IMR-90 (cell line): Measurements from ENCODE around the gene GCGR. TPM values are rescaled to one million over a fixed set of nuclear protein-coding genes. Genes with fewer than 3 reads are reported as not detected.

Source experiments
- ATAC-seq: fragments of 200-7000 bp; cut with Tn5 transposase; 2 replicates; pipeline ENCODE4 v1.9.1; 2020; ENCODE audit warnings: low read depth, mild to moderate bottlenecking, moderate library complexity
- BruUV-seq: library from RNA; stranded (reverse); fragments of 400-500 nt; replicated peaks from 2 replicates; lab custom pipeline; 2021; lab: Mats Ljungman, UMichigan
- CTCF ChIA-PET: fragments of 300-600 bp; formaldehyde crosslinking; extraction: SDS; loops from one replicate; lab custom pipeline; 2021; ENCODE audit warnings: antibody characterized with exemption; lab: Yijun Ruan, JAX
- POLR2A ChIA-PET: fragments of 300-600 bp; sonication (Branson Sonifier 250); formaldehyde crosslinking; loops from one replicate; lab custom pipeline; 2022; ENCODE audit warnings: antibody characterized with exemption; ENCODE audit not compliant: unreplicated experiment; lab: Charles Lee
- DNase-seq: peaks from one replicate; pipeline ENCODE4 v3.0.0; 2013
- H2AFZ ChIP-seq: replicated peaks from 2 replicates; pipeline ENCODE3; 2013; ENCODE audit warnings: low read length, mild to moderate bottlenecking; ENCODE audit not compliant: poor library complexity
- H2AK5ac ChIP-seq: 2 replicates; pipeline ENCODE4 v1.6.1; 2013; ENCODE audit warnings: low read depth, low read length, inconsistent platforms
- H2AK9ac ChIP-seq: replicated peaks from 2 replicates; pipeline ENCODE3; 2013; ENCODE audit warnings: mild to moderate bottlenecking, low read depth, low read length, moderate library complexity; ENCODE audit not compliant: poor library complexity
- H2BK120ac ChIP-seq: 2 replicates; pipeline ENCODE4 v1.6.1; 2013; ENCODE audit warnings: low read depth, low read length, inconsistent platforms
- H2BK15ac ChIP-seq: 3 replicates; pipeline ENCODE4 v1.6.1; 2013; ENCODE audit warnings: low read depth, low read length, inconsistent platforms
- H2BK20ac ChIP-seq: 2 replicates; pipeline ENCODE4 v1.6.1; 2013; ENCODE audit warnings: low read depth, mild to moderate bottlenecking, inconsistent platforms, low read length, moderate library complexity
- H2BK5ac ChIP-seq: 2 replicates; pipeline ENCODE4 v1.6.1; 2013; ENCODE audit warnings: mild to moderate bottlenecking, low read depth, low read length, inconsistent platforms; ENCODE audit not compliant: poor library complexity, severe bottlenecking
- H3K14ac ChIP-seq: replicated peaks from 2 replicates; pipeline ENCODE4 v1.6.1; 2013; ENCODE audit warnings: low read depth, low read length, inconsistent platforms
- H3K18ac ChIP-seq: 2 replicates; pipeline ENCODE4 v1.6.1; 2013; ENCODE audit warnings: low read depth, low read length, control low read depth
- H3K23ac ChIP-seq: 2 replicates; pipeline ENCODE4 v1.6.1; 2013; ENCODE audit warnings: low read depth, low read length, inconsistent platforms
- H3K27ac ChIP-seq: 2 replicates; pipeline ENCODE4 v1.5.1; 2013; ENCODE audit warnings: mild to moderate bottlenecking, control low read depth, low read length; ENCODE audit not compliant: insufficient read depth
- H3K27me3 ChIP-seq: 2 replicates; pipeline ENCODE4 v1.6.1; 2013; ENCODE audit warnings: low read length; ENCODE audit not compliant: control insufficient read depth, insufficient read depth
- H3K36me3 ChIP-seq: 2 replicates; pipeline ENCODE4 v1.6.1; 2013; ENCODE audit warnings: low read length, mixed read lengths; ENCODE audit not compliant: control insufficient read depth, insufficient read depth
- H3K4ac ChIP-seq: 2 replicates; pipeline ENCODE4 v1.6.1; 2013; ENCODE audit warnings: low read depth, low read length, inconsistent platforms
- H3K4me1 ChIP-seq: 2 replicates; pipeline ENCODE4 v1.6.1; 2013; ENCODE audit warnings: low read length, mixed read lengths; ENCODE audit not compliant: control insufficient read depth, insufficient read depth
- H3K4me2 ChIP-seq: 2 replicates; pipeline ENCODE4 v1.6.1; 2013; ENCODE audit warnings: low read depth, mild to moderate bottlenecking, control low read depth, low read length, moderate library complexity
- H3K4me3 ChIP-seq: 2 replicates; pipeline ENCODE4 v1.5.1; 2013; ENCODE audit warnings: low read depth, mild to moderate bottlenecking, control low read depth, low read length, moderate library complexity; ENCODE audit not compliant: insufficient read depth
- H3K56ac ChIP-seq: 2 replicates; pipeline ENCODE4 v1.6.1; 2013; ENCODE audit warnings: low read length, inconsistent platforms; ENCODE audit not compliant: insufficient read depth; ENCODE audit errors: extremely low read depth
- H3K79me1 ChIP-seq, 2 experiments: 2 replicates each; pipeline ENCODE4 v1.6.1; 2013; ENCODE audit warnings: low read length in 2 of 2, inconsistent platforms in 1 of 2, low read depth in 1 of 2
- H3K9ac ChIP-seq: 2 replicates; pipeline ENCODE4 v1.6.1; 2013; ENCODE audit warnings: low read depth, low read length, control low read depth
- H3K9me1 ChIP-seq: 2 replicates; pipeline ENCODE4 v1.6.1; 2013; ENCODE audit warnings: low read length, inconsistent platforms; ENCODE audit not compliant: insufficient read depth
- H3K9me3 ChIP-seq: 2 replicates; pipeline ENCODE4 v1.6.1; 2013; ENCODE audit warnings: low read length; ENCODE audit not compliant: control insufficient read depth, insufficient read depth
- H4K20me1 ChIP-seq: 2 replicates; pipeline ENCODE4 v1.6.1; 2013; ENCODE audit warnings: low read length, inconsistent platforms; ENCODE audit not compliant: insufficient read depth
- H4K5ac ChIP-seq: 2 replicates; pipeline ENCODE4 v1.6.1; 2013; ENCODE audit warnings: mild to moderate bottlenecking, low read depth, low read length, control low read depth
- H4K8ac ChIP-seq, 2 experiments: 2 replicates each; pipeline ENCODE4 v1.6.1; 2013; ENCODE audit warnings: low read depth in 2 of 2, low read length in 2 of 2, control low read depth in 1 of 2, inconsistent platforms in 1 of 2
- H4K91ac ChIP-seq: 2 replicates; pipeline ENCODE4 v1.6.1; 2013; ENCODE audit warnings: low read depth, low read length, inconsistent platforms; ENCODE audit not compliant: insufficient read depth
- CHD1 ChIP-seq: IDR thresholded peaks from 2 replicates; pipeline ENCODE4 v1.6.1; 2012; ENCODE audit warnings: low read depth, low read length, improper control_type of control experiment
- MAZ ChIP-seq: IDR thresholded peaks from 2 replicates; pipeline ENCODE4 v1.6.1; 2012; ENCODE audit warnings: low read depth, mild to moderate bottlenecking, low read length, improper control_type of control experiment, moderate library complexity, borderline replicate concordance
- NFE2L2 ChIP-seq: fragments of 150-350 bp; IDR thresholded peaks from 2 replicates; pipeline ENCODE4 v1.6.1; 2016; ENCODE audit warnings: low read depth, mild to moderate bottlenecking, low read length
- POLR2A ChIP-seq: IDR thresholded peaks from 2 replicates; pipeline ENCODE4 v1.6.1; 2012; ENCODE audit warnings: mild to moderate bottlenecking, low read depth, low read length
- RAD21 ChIP-seq: IDR thresholded peaks from 2 replicates; pipeline ENCODE4 v1.6.1; 2012; ENCODE audit warnings: low read length, improper control_type of control experiment
- RCOR1 ChIP-seq: IDR thresholded peaks from 2 replicates; pipeline ENCODE4 v1.6.1; 2012; ENCODE audit warnings: mild to moderate bottlenecking, low read length, improper control_type of control experiment; ENCODE audit not compliant: insufficient replicate concordance
- RFX5 ChIP-seq: IDR thresholded peaks from 2 replicates; pipeline ENCODE4 v1.8.0; 2012; ENCODE audit warnings: low read depth, mild to moderate bottlenecking, low read length, moderate library complexity
- WGBS, 2 experiments: methylation state at CpG; one replicate each; pipeline versions ENCODE4 v1.1.5 to v1.1.7; 2013; ENCODE audit warnings: missing lambda C conversion rate in 2 of 2; ENCODE audit not compliant: insufficient read length in 1 of 2; ENCODE audit errors: extremely low coverage in 2 of 2; 5-methylcytosine and 5-hydroxymethylcytosine counted together
- dilution Hi-C: fragments of 300-500 bp; cut with HindIII; formaldehyde crosslinking; loops from one replicate; pipeline ENCODE4 v1.14.3; 2018; ENCODE audit warnings: low sequenced_read_pairs; ENCODE audit not compliant: unreplicated experiment
- in situ Hi-C: fragments of 300-500 bp; cut with MboI; formaldehyde crosslinking; loops from 3 replicates; pipeline ENCODE4 v1.14.3; 2019; ENCODE audit warnings: low sequenced_read_pairs, inconsistent platforms, mixed read lengths
- intact Hi-C: fragments of 100-400 bp; cut with micrococcal nuclease; formaldehyde crosslinking; loops from 2 replicates; pipeline ENCODE4 v1.10.0; 2022
- polyA plus RNA-seq, 3 experiments: library from polyadenylated mRNA; depleted of rRNA; stranded (reverse); fragments of >200 nt; gene quantifications; 2 replicates each; pipeline ENCODE4 v1.2.3, GENCODE V29; 2012; ENCODE audit warnings: low replicate concordance in 1 of 3
- total RNA-seq: library from RNA; depleted of rRNA; stranded (reverse); fragments of >200 nt; gene quantifications from 2 replicates; pipeline ENCODE4 v1.2.3, GENCODE V29; 2012
- TF ChIP-seq, protein P1 (sequence below): fragments of 150-350 bp; IDR thresholded peaks from 2 replicates; pipeline ENCODE4 v1.6.1; 2016; ENCODE audit warnings: low read depth, mild to moderate bottlenecking, low read length, moderate library complexity, borderline replicate concordance
- TF ChIP-seq, protein P2 (sequence below): conservative IDR thresholded peaks from 2 replicates; pipeline ENCODE4 v1.5.1; 2012; ENCODE audit warnings: mild to moderate bottlenecking, low read depth, low read length, improper control_type of control experiment
- TF ChIP-seq, protein P3 (sequence below): fragments of 150-350 bp; IDR thresholded peaks from 2 replicates; pipeline ENCODE4 v1.6.1; 2017; ENCODE audit warnings: mild to moderate bottlenecking, antibody characterized with exemption, low read length, low read depth

GCGR gene
- total and polyA plus RNA-seq, 2 of the 4 experiments (the other 2 are of a cell fraction): not detected

DNA sequence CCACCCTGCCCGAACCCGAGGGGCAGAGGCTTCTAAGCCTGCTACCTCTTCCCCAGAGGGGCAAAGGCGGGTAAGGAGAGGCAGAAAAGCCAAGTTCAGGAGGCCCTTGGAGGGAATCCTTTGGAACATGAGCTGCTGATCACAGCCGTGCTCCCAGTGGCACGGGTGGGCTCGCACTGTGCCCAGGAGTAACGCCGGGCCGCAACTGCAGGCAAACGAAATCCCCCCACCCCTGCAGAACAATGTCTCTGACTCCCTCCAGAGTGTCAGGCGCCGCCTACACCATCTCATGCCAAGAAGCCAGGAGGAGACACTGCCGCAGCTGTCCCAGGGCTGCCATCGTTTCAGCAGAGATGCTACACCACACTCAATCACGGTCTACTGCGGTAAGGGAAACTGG, 47.5 kb downstream of the GCGR start:
- peaks cover 59% of the 10 kb centered on the region for H4K20me1 ChIP-seq
- no peak overlapping the region for H3K18ac ChIP-seq
- no peak overlapping the region for H3K4me3 ChIP-seq
- H2BK15ac ChIP-seq: no peak overlapping the region
- H3K9me1 ChIP-seq: peaks cover 7% of the 10 kb centered on the region; the same call in 1 of the 2 replicates
- TF ChIP-seq, protein P1, sequence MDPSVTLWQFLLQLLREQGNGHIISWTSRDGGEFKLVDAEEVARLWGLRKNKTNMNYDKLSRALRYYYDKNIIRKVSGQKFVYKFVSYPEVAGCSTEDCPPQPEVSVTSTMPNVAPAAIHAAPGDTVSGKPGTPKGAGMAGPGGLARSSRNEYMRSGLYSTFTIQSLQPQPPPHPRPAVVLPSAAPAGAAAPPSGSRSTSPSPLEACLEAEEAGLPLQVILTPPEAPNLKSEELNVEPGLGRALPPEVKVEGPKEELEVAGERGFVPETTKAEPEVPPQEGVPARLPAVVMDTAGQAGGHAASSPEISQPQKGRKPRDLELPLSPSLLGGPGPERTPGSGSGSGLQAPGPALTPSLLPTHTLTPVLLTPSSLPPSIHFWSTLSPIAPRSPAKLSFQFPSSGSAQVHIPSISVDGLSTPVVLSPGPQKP: no peak
- no peak for TF ChIP-seq CHD1
- no peak for TF ChIP-seq RCOR1
- no peak for TF ChIP-seq MAZ
- no peak for TF ChIP-seq NFE2L2
- TF ChIP-seq, protein P2, sequence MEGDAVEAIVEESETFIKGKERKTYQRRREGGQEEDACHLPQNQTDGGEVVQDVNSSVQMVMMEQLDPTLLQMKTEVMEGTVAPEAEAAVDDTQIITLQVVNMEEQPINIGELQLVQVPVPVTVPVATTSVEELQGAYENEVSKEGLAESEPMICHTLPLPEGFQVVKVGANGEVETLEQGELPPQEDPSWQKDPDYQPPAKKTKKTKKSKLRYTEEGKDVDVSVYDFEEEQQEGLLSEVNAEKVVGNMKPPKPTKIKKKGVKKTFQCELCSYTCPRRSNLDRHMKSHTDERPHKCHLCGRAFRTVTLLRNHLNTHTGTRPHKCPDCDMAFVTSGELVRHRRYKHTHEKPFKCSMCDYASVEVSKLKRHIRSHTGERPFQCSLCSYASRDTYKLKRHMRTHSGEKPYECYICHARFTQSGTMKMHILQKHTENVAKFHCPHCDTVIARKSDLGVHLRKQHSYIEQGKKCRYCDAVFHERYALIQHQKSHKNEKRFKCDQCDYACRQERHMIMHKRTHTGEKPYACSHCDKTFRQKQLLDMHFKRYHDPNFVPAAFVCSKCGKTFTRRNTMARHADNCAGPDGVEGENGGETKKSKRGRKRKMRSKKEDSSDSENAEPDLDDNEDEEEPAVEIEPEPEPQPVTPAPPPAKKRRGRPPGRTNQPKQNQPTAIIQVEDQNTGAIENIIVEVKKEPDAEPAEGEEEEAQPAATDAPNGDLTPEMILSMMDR: no peak
- TF ChIP-seq, protein P3, sequence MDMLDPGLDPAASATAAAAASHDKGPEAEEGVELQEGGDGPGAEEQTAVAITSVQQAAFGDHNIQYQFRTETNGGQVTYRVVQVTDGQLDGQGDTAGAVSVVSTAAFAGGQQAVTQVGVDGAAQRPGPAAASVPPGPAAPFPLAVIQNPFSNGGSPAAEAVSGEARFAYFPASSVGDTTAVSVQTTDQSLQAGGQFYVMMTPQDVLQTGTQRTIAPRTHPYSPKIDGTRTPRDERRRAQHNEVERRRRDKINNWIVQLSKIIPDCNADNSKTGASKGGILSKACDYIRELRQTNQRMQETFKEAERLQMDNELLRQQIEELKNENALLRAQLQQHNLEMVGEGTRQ: no peak
- TF ChIP-seq RAD21: no peak
- TF ChIP-seq POLR2A: no peak
- TF ChIP-seq RFX5: no peak
- peaks cover 69% of the 10 kb centered on the region for H3K36me3 ChIP-seq
- H3K27ac ChIP-seq: no peak overlapping the region
- H3K14ac ChIP-seq: no peak overlapping the region
- no peak overlapping the region for H2BK20ac ChIP-seq
- in situ Hi-C loops (no loop called here), intact Hi-C loops (no loop called here), dilution Hi-C loops (no loop called here)
- no peak overlapping the region for H3K4me2 ChIP-seq
- peaks cover 9 to 73% of the 10 kb centered on the region in 2 experiments for H3K79me1 ChIP-seq
- no peaks in the 10 kb centered on the region for H3K27me3 ChIP-seq
- no peak overlapping the region for H2AK9ac ChIP-seq
- no peak overlapping the region for H2AFZ ChIP-seq
- H4K5ac ChIP-seq: no peak overlapping the region
- H3K56ac ChIP-seq: no peak overlapping the region
- H3K9ac ChIP-seq: no peak overlapping the region
- H2BK5ac ChIP-seq: no peak overlapping the region
- H3K4ac ChIP-seq: no peak overlapping the region
- H4K91ac ChIP-seq: no peak overlapping the region
- no peaks in the 10 kb centered on the region for H3K9me3 ChIP-seq
- 100% methylated on average over 1 of the region's 16 CpGs; no CpG with 5 or more reads in 1 of the 2 experiments for WGBS, 2 experiments
- ATAC-seq: no peak
- H3K4me1 ChIP-seq: no peaks in the 10 kb centered on the region
- H3K23ac ChIP-seq: no peak overlapping the region
- H4K8ac ChIP-seq: no peak overlapping the region
- H2BK120ac ChIP-seq: no peak overlapping the region
- no peak for DNase-seq
- ChIA-PET POLR2A (no interaction called here), CTCF (no interaction called here)
- no TSS peak for BruUV-seq
- no peak overlapping the region for H2AK5ac ChIP-seq
